AG04449 (cell line): Measurements from ENCODE around the gene KRTAP2-1.

Source experiments
- CTCF ChIA-PET: fragments of 350-600 bp; formaldehyde crosslinking; extraction: SDS; loops from one replicate; lab custom pipeline; 2021; ENCODE audit warnings: antibody characterized with exemption; lab: Yijun Ruan, JAX
- POLR2A ChIA-PET: fragments of 400-600, 350-600 bp; formaldehyde crosslinking; extraction: SDS; loops from one replicate; lab custom pipeline; 2020; ENCODE audit warnings: antibody characterized with exemption, inconsistent platforms; lab: Yijun Ruan, JAX
- DNase-seq: peaks from one replicate; pipeline ENCODE4 v3.0.0-alpha.2; 2010; ENCODE audit warnings: low read depth, low spot score
- H3K4me3 ChIP-seq: 2 replicates; pipeline ENCODE4 v1.5.1; 2011; ENCODE audit warnings: low read depth, mild to moderate bottlenecking, control low read depth, low read length
- CTCF ChIP-seq: IDR thresholded peaks from one replicate; pipeline ENCODE4 v1.5.1; 2011; ENCODE audit warnings: mild to moderate bottlenecking, moderate library complexity, low read length, control low read depth, inconsistent platforms; ENCODE audit not compliant: insufficient read depth; ENCODE audit errors: missing control alignments

Gene KRTAP2-1

DNA sequence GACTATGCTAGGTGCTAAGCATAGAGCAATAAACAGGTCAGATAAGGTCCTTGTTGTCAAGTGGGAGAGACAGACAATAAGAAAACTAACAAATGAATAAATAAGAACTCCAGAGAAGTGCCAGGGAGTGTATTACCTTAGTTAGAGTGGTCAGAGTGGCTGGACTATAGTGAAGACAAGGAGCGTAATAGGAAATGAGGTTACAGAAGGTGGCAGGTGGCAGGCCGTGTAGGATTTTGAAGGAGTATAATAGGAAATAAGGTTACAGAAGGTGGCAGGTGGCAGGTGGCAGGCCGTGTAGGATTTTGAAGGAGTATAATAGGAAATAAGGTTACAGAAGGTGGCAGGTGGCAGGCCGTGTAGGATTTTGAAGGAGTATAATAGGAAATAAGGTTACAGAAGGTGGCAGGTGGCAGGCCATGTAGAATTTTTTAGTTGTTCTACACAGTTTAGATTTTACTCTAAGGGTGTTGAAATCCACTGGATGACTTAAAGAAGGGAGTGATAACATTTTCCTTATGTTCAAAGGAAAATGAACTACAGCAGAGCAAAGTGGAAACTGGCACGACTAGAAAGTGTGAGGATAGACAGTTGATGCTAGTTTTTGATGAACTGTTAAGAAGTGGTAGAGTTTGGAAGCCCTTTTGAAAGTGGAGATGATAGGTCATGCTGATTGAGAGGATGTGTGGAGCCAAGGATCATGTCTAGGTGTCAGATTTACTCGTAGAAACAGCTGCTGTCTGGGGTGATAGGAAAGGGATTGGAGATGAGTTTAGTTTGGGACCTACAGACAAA lies 34.6 kb downstream of the KRTAP2-1 start:
- CTCF ChIA-PET = interaction anchor here (1.2 kb wide), 1 partner anchor 8 kb away, joined by 5 read pairs; no protein-coding TSS in a partner anchor
- POLR2A ChIA-PET = no interaction called here
- H3K4me3 ChIP-seq = no peak overlapping the region
- TF ChIP-seq CTCF = no peak
- DNase-seq = no peak

- ChIA-PET CTCF (no interaction called here), POLR2A (no interaction called here)
- H3K4me3 ChIP-seq = no peak overlapping the region
- TF ChIP-seq CTCF = no peak
- no peak for DNase-seq
Measured at GRCh38 chr17:41010441-41010840, 36.7 kb downstream of the KRTAP2-1 start.

DNA sequence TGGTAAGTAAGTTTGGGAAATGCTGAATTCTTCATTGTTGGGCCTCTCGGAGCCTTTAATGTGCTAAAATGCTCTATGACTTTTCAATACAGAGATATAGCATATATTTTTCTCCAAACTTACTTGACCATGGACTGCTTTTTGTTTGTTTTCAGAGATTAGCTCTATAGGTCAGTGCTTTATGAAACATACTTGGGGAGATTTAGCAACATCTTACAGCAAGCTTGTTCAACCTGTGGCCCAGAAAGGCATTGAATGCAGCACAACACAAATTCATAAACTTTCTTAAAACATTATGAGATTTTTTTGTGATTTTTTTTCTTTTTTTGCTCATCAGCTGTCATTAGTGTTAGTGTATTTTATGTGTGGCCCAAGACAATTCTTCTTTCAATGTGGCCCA lies 37.2 kb downstream of the KRTAP2-1 start:
- no peak for DNase-seq
- POLR2A ChIA-PET = no interaction called here
- no peak for TF ChIP-seq CTCF
- H3K4me3 ChIP-seq = no peak overlapping the region
- CTCF ChIA-PET = interaction anchor here (0.8 kb wide), 1 partner anchor 11 kb away, joined by 3 read pairs; no protein-coding TSS in a partner anchor

- CTCF ChIA-PET = interaction anchor here (0.8 kb wide), 1 partner anchor 11 kb away, joined by 3 read pairs; no protein-coding TSS in a partner anchor
- no peak for TF ChIP-seq CTCF
- no peak overlapping the region for H3K4me3 ChIP-seq
- POLR2A ChIA-PET = no interaction called here
- DNase-seq = no peak
Measured at GRCh38 chr17:41009301-41009760, 37.8 kb downstream of the KRTAP2-1 start.

GRCh38 chr17:41008811-41009210 lies 38.3 kb downstream of the KRTAP2-1 start, which contains the start of gene KRTAP3-1:
KRTAP3-1 (minus strand) TSS chr17:41009128; CDS start chr17:41009074, 54 bp downstream.
- POLR2A ChIA-PET = no interaction called here
- DNase-seq = no peak
- TF ChIP-seq CTCF = no peak
- CTCF ChIA-PET = interaction anchor here (1.2 kb wide), 1 partner anchor 9 kb away, joined by 5 read pairs; no protein-coding TSS in a partner anchor
- no peak within 1 kb of the TSS for H3K4me3 ChIP-seq

- H3K4me3 ChIP-seq = no peak overlapping the region
- POLR2A ChIA-PET = no interaction called here
- DNase-seq = no peak
- TF ChIP-seq CTCF = no peak
- CTCF ChIA-PET = interaction anchor here (1.1 kb wide), 1 partner anchor 9 kb away, joined by 5 read pairs; no protein-coding TSS in a partner anchor
Measured at GRCh38 chr17:41004397-41004796, 42.7 kb downstream of the KRTAP2-1 start.
